ENCODE data around the gene PAPPA.

PAPPA gene

DNA sequence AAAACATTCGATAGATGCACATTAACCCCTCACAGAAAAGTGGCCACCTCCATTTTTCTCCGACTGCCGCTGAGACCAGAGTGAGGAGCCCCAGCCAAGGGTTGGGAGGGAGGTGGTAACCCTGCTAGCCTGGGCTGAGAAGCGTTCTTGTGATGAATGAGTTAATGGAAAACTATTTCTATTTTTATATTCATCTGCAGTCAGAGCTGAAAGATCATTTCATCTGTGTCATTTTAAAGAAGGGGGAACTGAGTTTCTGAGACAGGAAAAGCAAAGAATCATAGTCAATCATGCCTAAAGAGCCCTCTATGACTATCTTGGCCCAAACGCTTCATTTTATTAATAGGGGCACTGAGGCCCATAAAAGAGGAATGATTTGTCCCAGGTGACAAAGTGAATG is 229.5 kb downstream of the PAPPA start:
- DNase-seq (ENCODE audit: low spot score) = no peak

DNA sequence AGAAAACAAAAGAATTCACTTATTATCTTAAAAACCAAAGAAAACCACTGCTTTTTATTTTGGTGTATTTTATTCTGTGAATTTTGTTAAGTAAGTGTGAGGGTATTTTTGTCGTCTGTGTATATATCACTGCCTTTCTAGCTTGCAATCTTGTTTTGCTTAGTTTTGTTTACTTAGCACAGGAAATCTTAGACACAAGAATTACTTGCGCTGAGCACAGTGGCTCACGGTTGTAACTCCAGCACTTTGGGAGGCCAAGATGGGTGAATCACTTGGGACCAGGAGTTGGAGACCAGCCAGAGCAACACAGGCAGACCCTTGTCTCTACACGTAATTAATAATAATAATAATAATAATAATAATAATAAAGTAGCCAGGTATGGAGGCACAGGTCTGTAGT is 230.3 kb downstream of the PAPPA start:
- no peak for DNase-seq (ENCODE audit: low spot score)

DNA sequence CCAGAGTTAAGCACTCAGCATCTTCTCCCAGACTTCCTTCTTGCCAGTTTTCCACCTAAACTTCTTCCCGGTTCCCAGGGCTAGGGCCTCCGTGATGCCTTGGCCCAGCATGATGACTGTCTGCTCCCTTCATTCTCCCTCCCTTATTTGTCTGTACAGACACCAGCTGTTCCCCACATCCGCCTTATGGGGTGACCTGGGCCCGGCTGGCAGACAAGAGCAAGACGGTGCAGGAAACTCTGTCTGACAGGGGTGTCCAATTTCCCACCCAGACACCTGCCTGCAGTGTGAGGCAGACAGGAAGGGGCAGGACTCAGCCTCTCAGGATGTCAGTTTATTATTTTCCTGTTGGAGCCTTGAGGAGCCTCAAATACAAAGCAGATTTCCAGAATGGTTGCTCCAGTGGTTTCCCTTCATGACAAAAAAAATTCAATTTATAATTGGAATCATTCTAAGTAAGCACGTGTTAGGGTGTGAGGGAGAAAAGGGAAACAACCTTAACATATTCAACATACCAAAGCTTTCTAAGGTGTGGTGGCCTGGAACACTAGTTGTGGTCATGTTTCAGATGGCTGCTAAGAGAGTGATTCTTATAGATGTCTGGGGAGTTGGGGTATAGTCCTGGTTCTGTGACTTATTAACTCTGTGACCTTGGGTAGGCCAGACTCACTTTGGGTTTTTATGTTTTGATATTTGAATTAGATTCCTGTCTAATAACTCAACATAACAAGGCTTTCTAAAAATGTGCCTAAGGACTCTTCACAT is 234.5 kb downstream of the PAPPA start:
- no peak for DNase-seq (ENCODE audit: low spot score)

DNA sequence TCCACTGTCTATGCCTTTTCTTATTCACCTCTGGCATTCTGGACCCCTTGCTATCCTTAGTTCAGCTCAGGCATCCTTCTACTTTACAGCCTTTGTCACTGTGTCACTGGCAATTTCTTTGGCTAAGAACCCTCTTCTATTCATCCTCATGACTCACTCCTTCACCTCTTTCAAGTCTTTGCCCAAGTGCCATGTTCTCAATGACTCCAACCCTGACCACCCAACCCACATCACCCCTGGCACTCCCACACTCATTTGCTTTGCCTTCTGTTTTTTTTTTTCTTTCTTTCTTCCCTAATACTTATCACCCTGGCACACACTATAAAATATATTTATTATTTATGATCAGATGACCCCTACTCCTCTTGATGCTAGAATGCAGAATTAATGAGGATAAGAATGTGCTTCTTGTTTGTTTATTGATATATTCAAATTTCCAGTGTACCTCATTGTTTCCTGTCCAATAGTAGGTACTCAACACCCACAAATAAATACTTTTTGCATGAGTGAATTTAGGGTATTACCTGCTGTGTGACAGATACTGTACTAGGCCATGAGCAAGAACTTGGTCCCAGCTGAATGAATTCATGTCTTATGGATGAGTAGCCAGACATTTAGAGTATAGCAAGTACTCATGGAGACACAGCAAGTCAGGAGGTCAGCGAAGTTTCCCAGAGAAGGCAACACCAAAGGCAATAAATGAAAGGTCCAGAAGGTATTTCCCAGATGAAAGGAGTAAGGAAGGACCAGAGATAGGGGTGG is 236.1 kb downstream of the PAPPA start:
- DNase-seq (ENCODE audit: low spot score) = no peak

DNA sequence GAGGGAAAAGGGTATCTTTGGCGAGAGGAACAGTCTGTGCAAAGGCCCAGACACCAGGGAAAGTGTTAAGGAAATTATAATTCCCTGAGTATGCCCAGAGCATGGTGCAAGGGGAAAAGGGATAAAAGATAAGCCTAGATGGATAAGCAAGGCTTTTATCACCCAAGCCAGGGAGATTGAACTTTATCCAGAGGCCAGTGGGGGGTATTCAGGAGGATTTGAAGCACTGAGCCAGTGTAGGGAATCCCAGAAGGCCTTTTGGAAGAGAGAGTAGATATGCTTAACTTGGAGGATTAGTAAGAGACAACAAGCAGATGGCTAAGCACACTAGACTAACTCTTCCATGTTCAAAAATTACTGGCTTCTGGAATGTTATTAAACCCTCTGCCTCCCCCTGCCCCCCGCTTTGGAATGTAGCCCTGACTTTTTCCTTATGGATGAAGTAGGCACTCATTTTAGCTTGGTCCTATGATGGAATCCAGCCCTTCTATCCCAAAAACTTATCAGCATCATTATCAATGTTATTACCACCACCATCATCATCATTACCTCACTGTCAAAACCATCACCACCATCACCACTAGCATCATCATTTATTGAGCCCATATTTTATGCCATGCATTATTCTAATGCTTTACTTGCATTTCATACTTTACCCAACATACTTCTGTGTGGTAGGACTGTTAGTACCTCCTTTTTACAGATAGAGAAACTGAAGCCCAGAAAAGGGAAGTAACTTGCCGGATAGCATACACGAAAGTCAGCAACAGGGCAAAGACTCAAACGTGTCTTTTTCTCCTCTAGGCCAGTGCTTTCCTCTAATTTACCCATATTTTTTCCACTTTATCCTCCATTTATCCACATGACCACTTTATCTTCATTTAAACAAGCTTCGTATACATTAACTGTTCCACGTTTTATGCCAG is 237.0 kb downstream of the PAPPA start:
- no peak for DNase-seq (ENCODE audit: low spot score)

DNA sequence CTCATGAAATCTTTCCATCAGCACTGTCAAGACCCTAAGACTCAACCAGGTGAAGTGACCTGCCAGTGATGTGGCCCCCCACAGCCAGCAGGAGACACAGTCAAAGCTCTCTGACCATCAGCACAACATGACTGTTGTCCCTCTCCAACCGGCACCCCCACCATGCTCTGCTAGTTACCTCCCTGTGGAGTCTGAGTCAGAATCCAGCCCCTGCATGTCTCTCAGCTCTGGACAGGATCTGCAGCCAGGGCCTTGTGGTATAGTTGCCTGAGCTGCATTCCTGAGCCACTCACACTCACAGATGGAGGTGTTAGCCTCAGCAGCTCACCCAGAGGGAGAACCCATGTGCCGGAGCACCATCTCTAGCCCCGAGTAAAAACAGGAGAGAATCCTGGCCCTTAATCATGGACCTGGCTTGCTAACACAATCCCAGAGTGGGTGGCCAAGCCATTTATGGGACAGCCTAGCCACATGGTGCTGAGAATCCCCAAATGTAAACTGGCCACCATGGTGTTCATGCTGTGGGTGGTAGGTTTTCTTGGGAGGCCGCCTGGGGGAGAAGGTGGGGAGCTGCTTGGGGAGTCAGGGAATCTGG is 237.8 kb downstream of the PAPPA start:
- no peak for DNase-seq (ENCODE audit: low spot score)

DNA sequence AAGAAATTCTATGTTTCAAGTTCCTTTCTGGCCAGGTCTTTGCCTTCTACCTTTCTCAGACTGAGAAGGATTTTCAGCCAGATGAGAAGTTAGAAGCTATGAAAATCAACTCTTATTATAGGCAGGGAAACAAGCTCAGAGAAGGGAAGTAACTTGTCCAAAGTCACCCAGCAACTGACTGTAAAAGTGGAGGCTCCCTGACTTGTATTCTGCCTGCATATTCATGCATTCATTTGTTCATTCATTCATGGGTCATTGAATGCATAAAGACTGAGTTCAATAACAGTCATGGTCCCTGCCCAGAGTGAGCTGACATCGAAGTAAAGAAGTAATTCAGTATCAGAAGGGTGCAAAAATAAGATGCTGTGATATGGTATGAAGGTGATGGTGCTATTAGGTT is 239.6 kb downstream of the PAPPA start:
- no peak for DNase-seq (ENCODE audit: low spot score)

DNA sequence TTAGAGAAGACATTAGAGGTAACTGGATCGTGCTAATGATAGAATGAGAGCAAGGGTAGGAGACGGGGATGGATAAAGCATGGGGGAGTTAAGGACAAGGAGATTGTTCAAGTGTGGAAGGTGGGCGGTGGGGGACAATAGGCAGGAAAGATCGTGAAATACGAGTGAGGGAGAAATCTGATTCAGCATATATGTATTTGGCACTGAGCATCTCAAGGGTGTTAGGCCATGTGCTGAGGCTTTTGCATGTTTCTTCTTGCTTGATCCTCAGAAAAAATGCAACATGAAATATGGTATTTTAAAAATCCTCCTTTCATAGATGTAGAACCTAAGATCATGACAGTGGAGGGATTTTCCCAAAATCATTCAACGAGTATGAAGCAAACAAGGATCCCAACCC is 240.5 kb downstream of the PAPPA start:
- DNase-seq (ENCODE audit: low spot score) = no peak

DNA sequence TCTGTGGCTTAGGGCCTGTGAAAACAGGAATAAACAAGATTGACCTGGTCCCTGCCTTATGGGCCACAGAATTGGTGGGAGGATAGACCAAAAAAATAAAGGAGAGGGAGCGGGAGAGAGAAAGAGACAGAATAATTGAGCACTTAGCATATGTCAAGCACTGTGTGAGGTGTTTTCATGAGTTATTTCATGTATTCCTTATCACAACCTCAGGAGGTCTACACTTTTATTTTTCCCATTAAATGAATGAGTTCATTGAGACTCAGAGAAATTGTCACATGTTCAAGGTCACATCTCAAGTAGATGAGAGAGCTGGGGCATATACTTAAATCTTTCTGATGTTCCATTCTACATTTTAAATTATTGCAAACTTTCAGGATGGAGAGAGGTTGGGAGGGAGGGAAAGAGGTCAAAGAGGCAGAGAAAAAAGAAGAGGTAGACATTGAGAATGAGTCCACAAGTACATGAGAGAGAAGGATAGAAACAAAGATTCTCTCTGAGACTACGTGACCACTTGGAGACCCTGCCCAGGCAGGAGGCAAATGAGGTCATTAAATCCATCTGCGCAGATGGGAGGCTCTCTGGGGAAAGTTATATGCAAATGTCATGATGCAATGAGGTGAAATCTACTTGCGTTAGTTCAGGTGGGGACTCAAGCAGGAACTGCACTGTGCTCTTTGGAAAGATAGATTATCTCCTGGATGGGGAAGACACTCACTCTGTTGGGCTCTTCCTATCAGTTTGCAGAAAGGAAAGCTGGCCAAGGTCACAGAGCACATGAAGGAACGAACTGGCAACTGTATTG is 241.5 kb downstream of the PAPPA start:
- DNase-seq (ENCODE audit: low spot score) = no peak

DNA sequence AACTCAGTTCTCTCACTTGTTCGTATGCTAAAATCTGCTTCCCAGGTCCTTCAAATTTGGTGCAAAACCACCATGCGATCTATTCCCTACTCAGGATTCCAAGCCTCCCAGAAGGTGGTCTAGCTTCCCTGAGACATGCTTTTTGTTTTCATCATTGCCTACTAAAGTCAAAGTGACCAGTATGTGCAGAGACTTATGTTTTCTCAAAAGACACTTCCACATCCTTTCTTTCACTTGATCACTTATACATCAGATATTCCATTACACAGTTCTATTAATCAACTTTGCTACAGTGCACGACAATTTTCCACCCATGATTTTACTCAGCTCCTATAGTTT is 242.1 kb downstream of the PAPPA start:
- no peak for DNase-seq (ENCODE audit: low spot score)

DNA sequence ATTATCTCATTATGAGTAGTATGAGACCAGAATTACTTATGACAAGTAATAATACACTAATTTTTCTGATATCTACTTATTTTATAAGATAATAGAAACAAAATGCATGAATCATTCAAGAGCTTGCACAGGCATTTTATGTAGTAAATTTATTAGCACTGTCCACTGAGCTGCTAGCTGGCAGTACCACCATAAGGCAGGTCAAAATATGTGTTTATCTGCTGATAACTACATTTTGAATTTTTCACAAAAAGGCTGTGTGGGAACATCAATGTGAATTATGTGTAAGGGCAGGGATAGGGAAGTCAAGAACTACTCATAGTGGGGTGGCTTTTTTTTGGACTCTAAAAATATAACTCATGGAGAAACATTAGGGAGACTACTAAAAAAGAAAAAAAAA is 249.6 kb downstream of the PAPPA start:
- no peak for DNase-seq (ENCODE audit: low spot score)

DNA sequence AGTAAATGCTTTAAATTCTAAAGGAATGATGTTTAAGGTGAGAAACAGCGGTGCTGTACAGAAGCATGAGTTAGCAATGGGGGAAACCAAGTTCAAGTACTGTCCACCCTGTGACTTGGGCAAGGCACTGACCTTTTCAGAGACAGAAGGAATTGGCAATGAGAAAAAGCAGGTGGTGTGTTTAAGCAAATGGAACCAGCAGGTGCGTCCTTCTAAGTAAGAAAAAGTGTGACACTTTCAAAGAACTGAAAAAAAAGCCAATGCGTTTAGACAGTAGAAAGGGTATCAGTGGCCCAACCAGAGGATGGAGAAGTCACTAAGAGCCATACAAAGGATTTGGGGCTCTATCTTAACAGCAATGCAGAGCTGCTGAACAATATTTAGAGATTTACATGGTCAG is 250.6 kb downstream of the PAPPA start:
- DNase-seq (ENCODE audit: low spot score) = no peak

DNA sequence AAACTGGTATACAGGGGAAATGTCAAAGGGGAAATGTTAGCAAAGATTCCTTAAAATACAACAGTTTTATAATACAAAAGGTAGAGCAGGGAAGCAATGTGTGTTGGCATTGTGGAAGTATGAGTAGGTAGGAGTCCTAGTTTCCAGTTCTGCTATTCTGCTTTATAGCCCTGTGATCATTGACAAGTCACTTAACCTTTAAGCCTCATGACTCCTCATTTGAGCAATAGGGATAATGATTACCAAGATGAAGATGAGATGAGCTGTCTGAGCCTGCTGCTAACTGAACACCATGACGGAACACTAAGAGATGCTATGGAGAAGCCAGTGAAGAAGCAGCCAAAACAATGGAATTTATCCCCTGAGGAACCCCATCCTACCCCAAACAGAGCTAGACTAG is 251.7 kb downstream of the PAPPA start:
- no peak for DNase-seq (ENCODE audit: low spot score)

DNA sequence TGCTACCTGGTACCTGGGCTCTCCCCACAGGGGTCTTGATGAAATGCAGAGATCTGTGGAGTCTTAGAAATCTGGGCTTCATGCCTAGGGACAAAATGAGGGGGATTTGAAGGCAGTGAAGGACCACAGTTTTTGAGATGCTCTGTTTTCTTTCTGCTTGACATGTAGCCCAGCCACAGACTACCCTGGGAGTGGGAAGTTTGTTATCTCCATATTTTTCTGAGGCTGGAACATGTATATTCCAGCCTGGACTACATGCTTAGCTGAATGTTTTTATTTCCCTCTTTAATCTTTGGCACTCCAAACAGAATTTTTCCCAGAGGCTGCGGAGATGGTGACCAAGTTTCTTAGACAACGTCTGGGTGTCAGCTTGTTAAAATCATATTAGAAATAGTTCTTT is 252.9 kb downstream of the PAPPA start:
- DNase-seq (ENCODE audit: low spot score) = no peak

DNA sequence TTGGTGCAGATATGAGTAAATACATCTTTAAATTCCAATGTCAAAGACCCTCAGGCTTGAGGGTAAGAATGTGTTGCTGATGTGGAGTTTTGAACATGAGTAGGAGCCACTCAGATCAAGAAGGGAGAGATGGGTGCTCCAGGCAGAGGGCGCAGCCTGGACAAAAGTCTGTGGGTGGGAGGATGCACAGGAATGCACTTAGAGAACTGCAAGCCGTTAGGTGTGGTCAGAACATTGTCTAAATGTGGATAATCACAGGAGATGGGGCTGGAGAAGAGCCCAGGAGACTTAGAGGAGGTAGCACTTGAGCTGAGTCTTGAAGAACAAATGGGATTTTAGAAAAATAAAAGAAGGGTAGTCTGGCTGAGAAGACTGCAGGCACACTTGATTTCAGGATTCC is 255.5 kb downstream of the PAPPA start:
- DNase-seq (ENCODE audit: low spot score) = no peak

DNA sequence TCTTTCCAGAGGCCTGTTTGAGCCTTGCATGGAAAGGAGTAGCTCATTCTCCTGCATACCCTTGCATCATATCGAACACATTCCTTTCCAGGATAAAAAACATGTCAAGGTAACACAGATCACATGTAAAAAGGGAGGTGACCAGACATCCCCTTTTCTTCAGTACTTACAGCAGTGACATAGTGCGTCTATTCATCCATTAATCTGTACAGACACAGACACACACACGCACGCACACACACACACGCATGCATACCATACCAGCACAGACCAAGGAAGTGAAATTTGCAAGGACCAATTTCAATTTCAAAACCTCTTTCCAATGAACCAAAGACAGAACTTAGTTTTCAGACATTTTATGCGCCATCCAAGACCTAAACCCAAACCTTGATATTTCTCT is 256.0 kb downstream of the PAPPA start:
- DNase-seq (ENCODE audit: low spot score) = no peak

DNA sequence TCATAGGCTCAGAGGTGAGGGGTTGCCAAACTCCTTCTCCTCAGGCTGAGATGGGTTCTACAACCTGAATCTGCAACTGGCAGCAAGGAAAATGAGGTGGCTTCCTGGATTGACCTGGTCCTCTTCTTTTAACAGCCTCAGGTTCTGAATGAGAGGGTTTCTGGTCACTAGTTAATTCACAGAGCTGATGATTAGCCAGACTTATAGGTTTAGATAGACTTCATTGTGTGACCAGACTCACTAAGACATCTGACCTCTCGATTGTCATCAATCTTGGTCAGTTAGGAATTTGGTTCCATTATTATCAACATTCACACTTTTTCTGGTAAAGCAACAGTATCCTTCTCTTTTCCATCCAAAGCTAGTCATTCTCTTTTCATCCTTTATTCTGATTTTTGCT is 257.9 kb downstream of the PAPPA start:
- no peak for DNase-seq (ENCODE audit: low spot score)

DNA sequence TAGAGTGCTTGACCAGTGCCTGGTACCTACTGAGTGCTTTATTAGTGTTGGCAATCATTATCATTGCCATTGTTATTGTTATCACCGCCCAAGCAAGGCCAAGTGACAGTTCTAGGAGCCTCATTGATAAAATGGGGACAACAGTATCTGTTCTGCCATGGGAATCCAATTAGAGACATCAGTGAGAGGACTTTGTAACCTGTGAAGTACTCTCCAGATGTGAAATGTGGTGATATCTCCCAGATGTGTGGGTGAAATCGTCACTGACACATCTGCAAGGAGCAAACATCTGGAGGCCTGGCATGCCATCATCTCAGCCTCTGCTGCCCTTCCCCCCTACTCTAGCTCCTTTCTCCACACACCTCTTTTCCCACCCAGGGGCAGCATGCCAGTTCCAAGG is 260.8 kb downstream of the PAPPA start:
- DNase-seq (ENCODE audit: low spot score) = no peak

DNA sequence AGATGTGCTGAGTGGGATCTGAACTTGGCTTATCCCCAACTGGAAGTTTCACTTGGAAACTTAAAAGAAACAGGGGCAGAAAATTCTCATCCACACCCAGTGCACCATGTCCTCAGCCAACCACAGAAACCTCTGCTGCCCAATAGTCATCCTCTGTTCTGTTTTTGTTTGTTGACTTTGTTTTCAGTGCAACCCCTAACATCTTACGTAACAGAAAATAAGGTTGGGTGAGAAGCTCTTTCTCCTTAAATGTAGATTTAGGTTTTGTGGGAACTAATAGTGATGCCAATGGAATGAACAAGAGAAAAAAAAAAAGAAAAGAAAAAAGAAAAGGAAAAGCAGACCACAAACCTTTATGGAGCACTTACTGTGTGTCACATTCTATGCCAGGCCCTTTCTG is 262.8 kb downstream of the PAPPA start:
- no peak for DNase-seq (ENCODE audit: low spot score)

DNA sequence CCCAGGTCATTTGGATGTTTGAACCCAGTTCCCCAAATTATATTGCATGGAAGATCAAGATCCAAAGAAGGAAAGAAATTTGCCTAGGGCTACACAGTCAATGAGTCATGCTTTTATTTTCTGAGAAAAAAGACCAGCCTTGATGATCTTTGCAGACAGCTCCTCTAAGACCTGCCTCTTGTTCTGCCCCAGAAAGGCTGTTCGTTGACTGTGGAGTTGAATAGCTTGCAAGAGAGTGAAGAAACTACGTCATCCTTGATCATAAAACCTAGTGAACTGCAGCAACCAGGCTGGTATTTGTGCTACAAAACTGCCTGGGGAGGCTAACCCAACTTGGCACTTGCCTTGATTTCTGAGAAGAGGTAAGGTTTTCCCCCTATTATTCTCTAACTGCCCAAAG is 263.9 kb downstream of the PAPPA start:
- DNase-seq (ENCODE audit: low spot score) = no peak

DNA sequence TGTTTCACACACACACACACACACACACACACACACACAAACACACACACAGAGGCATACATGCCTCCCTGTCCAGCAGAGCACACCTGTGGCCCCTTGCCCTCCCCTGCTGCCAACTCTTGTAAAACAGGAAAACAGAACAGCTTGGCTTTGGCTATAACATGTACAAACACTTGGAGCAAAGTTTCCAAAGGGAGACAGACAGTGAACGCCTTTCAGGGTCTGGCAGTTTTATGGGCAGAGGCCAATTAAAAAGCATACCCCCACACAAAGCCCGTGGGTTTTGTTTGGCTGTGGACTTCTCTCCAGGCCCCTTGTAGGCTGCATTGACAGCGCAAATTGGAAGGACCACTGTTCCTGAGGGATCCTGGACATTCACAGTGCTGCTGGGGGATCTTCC is 265.6 kb downstream of the PAPPA start:
- DNase-seq (ENCODE audit: low spot score) = no peak

All from Ammon's horn (tissue), 1 donor.